ENCODE results near the gene PCDHGA10.
A peak's percentile ranks its signal among the peaks of the same experiment; 100 is the strongest.
"Not testable (repeated sequence)": the region's sequence is repeated elsewhere in the genome, so short reads cannot be mapped to it uniquely, and the experiment has no call there.

Gene PCDHGA10

GRCh38 chr5:141413540-141414069 lies 818 bp downstream of the PCDHGA10 start:
- H3K27ac ChIP-seq (ENCODE audit: low read length) = no peak overlapping the region
- H3K9ac ChIP-seq (ENCODE audit: low read length in 2 of 2) = no peak overlapping the region
- H3K36me3 ChIP-seq (ENCODE audit: control insufficient read depth in 2 of 2, insufficient read depth in 2 of 2, low read length in 2 of 2) = peaks cover 2 to 7% of the 10 kb centered on the region in 2 donors
- no peaks in the 10 kb centered on the region for H3K4me1 ChIP-seq (ENCODE audit: control insufficient read depth, insufficient read depth, low read length)
- H3K9me3 ChIP-seq (ENCODE audit: control insufficient read depth in 2 of 2, low read length in 2 of 2) = peaks cover 32 to 58% of the 10 kb centered on the region in 2 donors
- H3K27me3 ChIP-seq (ENCODE audit: control insufficient read depth in 1 of 2, insufficient read depth in 2 of 2, low read length in 2 of 2) = no peaks in the 10 kb centered on the region
- H3K4me3 ChIP-seq (ENCODE audit: low read length in 2 of 2) = peak overlapping the region; percentile 18 to 47

GRCh38 chr5:141414548-141415274 lies 1.9 kb downstream of the PCDHGA10 start:
- not testable (repeated sequence) for H3K4me1 ChIP-seq (ENCODE audit: control insufficient read depth, insufficient read depth, low read length); H3K27ac ChIP-seq (ENCODE audit: low read length); H3K36me3 ChIP-seq (ENCODE audit: control insufficient read depth in 2 of 2, insufficient read depth in 2 of 2, low read length in 2 of 2); H3K9ac ChIP-seq (ENCODE audit: low read length in 2 of 2); H3K27me3 ChIP-seq (ENCODE audit: control insufficient read depth in 1 of 2, insufficient read depth in 2 of 2, low read length in 2 of 2)
- peak overlapping the region in 1 of 2 donors; percentile 18 for H3K4me3 ChIP-seq (ENCODE audit: low read length in 2 of 2)
- H3K9me3 ChIP-seq (ENCODE audit: control insufficient read depth in 2 of 2, low read length in 2 of 2) = peaks cover 28 to 58% of the 10 kb centered on the region in 2 donors

- H3K27me3 ChIP-seq (ENCODE audit: control insufficient read depth in 1 of 2, insufficient read depth in 2 of 2, low read length in 2 of 2); H3K27ac ChIP-seq (ENCODE audit: low read length); H3K36me3 ChIP-seq (ENCODE audit: control insufficient read depth in 2 of 2, insufficient read depth in 2 of 2, low read length in 2 of 2); H3K9ac ChIP-seq (ENCODE audit: low read length in 2 of 2); H3K4me1 ChIP-seq (ENCODE audit: control insufficient read depth, insufficient read depth, low read length): not testable (repeated sequence)
- peak overlapping the region in 1 of 2 donors; percentile 29 for H3K4me3 ChIP-seq (ENCODE audit: low read length in 2 of 2)
- peaks cover 33 to 57% of the 10 kb centered on the region in 2 donors for H3K9me3 ChIP-seq (ENCODE audit: control insufficient read depth in 2 of 2, low read length in 2 of 2)
Observed at GRCh38 chr5:141415275-141415618, 2.5 kb downstream of the PCDHGA10 start.

GRCh38 chr5:141417494-141418172 lies 4.8 kb downstream of the PCDHGA10 start, which contains the start of gene PCDHGB7:
Gene PCDHGB7, plus strand, starts transcription at chr5:141417677. Its CDS starts 183 bp downstream, at chr5:141417860.
- H3K4me3 ChIP-seq (ENCODE audit: low read length in 2 of 2) = peak within 1 kb of the TSS; percentile 58 to 68
- not testable (repeated sequence) for H3K4me1 ChIP-seq (ENCODE audit: control insufficient read depth, insufficient read depth, low read length); H3K27me3 ChIP-seq (ENCODE audit: control insufficient read depth in 1 of 2, insufficient read depth in 2 of 2, low read length in 2 of 2); H3K27ac ChIP-seq (ENCODE audit: low read length); H3K9ac ChIP-seq (ENCODE audit: low read length in 2 of 2); H3K36me3 ChIP-seq (ENCODE audit: control insufficient read depth in 2 of 2, insufficient read depth in 2 of 2, low read length in 2 of 2)
- H3K9me3 ChIP-seq (ENCODE audit: control insufficient read depth in 2 of 2, low read length in 2 of 2) = peaks cover 34 to 67% of the 10 kb centered on the region in 2 donors

GRCh38 chr5:141419074-141419880 lies 6.5 kb downstream of the PCDHGA10 start:
- Histone ChIP-seq H3K9me3 (ENCODE audit: control insufficient read depth in 2 of 2, low read length in 2 of 2) (peaks cover 27 to 66% of the 10 kb centered on the region in 2 donors), H3K27ac (ENCODE audit: low read length) (no peak overlapping the region), H3K36me3 (ENCODE audit: control insufficient read depth in 2 of 2, insufficient read depth in 2 of 2, low read length in 2 of 2) (peaks cover 2 to 8% of the 10 kb centered on the region in 2 donors), H3K4me1 (ENCODE audit: control insufficient read depth, insufficient read depth, low read length) (peaks cover 3% of the 10 kb centered on the region), H3K4me3 (ENCODE audit: low read length in 2 of 2) (peak overlapping the region; percentile 41 to 68), H3K27me3 (ENCODE audit: control insufficient read depth in 1 of 2, insufficient read depth in 2 of 2, low read length in 2 of 2) (no peaks in the 10 kb centered on the region), H3K9ac (ENCODE audit: low read length in 2 of 2) (no peak overlapping the region)

- H3K36me3 ChIP-seq (ENCODE audit: control insufficient read depth in 2 of 2, insufficient read depth in 2 of 2, low read length in 2 of 2) = peaks cover 3 to 8% of the 10 kb centered on the region in 2 donors
- peaks cover 3% of the 10 kb centered on the region for H3K4me1 ChIP-seq (ENCODE audit: control insufficient read depth, insufficient read depth, low read length)
- no peaks in the 10 kb centered on the region for H3K27me3 ChIP-seq (ENCODE audit: control insufficient read depth in 1 of 2, insufficient read depth in 2 of 2, low read length in 2 of 2)
- H3K9me3 ChIP-seq (ENCODE audit: control insufficient read depth in 2 of 2, low read length in 2 of 2) = peaks cover 34 to 73% of the 10 kb centered on the region in 2 donors
- H3K4me3 ChIP-seq (ENCODE audit: low read length in 2 of 2) = peak within 1 kb of the TSS; percentile 54 to 59
- no peak within 1 kb of the TSS for H3K9ac ChIP-seq (ENCODE audit: low read length in 2 of 2)
- H3K27ac ChIP-seq (ENCODE audit: low read length) = no peak within 1 kb of the TSS
Observed at GRCh38 chr5:141420855-141421488, 8.2 kb downstream of the PCDHGA10 start, which contains the start of gene PCDHGA11. Gene PCDHGA11, plus strand, starts transcription at chr5:141421051. Its CDS starts 177 bp downstream, at chr5:141421228.

- Histone ChIP-seq H3K36me3 (ENCODE audit: control insufficient read depth in 2 of 2, insufficient read depth in 2 of 2, low read length in 2 of 2) (peaks cover 4 to 8% of the 10 kb centered on the region in 2 donors), H3K9ac (ENCODE audit: low read length in 2 of 2) (no peak overlapping the region), H3K27ac (ENCODE audit: low read length) (no peak overlapping the region), H3K4me1 (ENCODE audit: control insufficient read depth, insufficient read depth, low read length) (peaks cover 3% of the 10 kb centered on the region), H3K9me3 (ENCODE audit: control insufficient read depth in 2 of 2, low read length in 2 of 2) (peaks cover 38 to 78% of the 10 kb centered on the region in 2 donors), H3K4me3 (ENCODE audit: low read length in 2 of 2) (peak overlapping the region; percentile 54 to 59), H3K27me3 (ENCODE audit: control insufficient read depth in 1 of 2, insufficient read depth in 2 of 2, low read length in 2 of 2) (no peaks in the 10 kb centered on the region)
Observed at GRCh38 chr5:141421489-141421855, 8.7 kb downstream of the PCDHGA10 start.

- H3K4me1 ChIP-seq (ENCODE audit: control insufficient read depth, insufficient read depth, low read length) = peaks cover 3% of the 10 kb centered on the region
- peaks cover 48 to 89% of the 10 kb centered on the region in 2 donors for H3K9me3 ChIP-seq (ENCODE audit: control insufficient read depth in 2 of 2, low read length in 2 of 2)
- peak overlapping the region; percentile 40 to 59 for H3K4me3 ChIP-seq (ENCODE audit: low read length in 2 of 2)
- no peaks in the 10 kb centered on the region for H3K27me3 ChIP-seq (ENCODE audit: control insufficient read depth in 1 of 2, insufficient read depth in 2 of 2, low read length in 2 of 2)
- H3K36me3 ChIP-seq (ENCODE audit: control insufficient read depth in 2 of 2, insufficient read depth in 2 of 2, low read length in 2 of 2) = peaks cover 4 to 8% of the 10 kb centered on the region in 2 donors
- no peak overlapping the region for H3K9ac ChIP-seq (ENCODE audit: low read length in 2 of 2)
- no peak overlapping the region for H3K27ac ChIP-seq (ENCODE audit: low read length)
Observed at GRCh38 chr5:141422742-141423291, 10.0 kb downstream of the PCDHGA10 start.

- no peak overlapping the region for H3K9ac ChIP-seq (ENCODE audit: low read length in 2 of 2)
- no peak overlapping the region for H3K27ac ChIP-seq (ENCODE audit: low read length)
- no peaks in the 10 kb centered on the region for H3K27me3 ChIP-seq (ENCODE audit: control insufficient read depth in 1 of 2, insufficient read depth in 2 of 2, low read length in 2 of 2)
- H3K36me3 ChIP-seq (ENCODE audit: control insufficient read depth in 2 of 2, insufficient read depth in 2 of 2, low read length in 2 of 2) = peaks cover 0 to 3% of the 10 kb centered on the region in 2 donors
- no peaks in the 10 kb centered on the region for H3K4me1 ChIP-seq (ENCODE audit: control insufficient read depth, insufficient read depth, low read length)
- H3K4me3 ChIP-seq (ENCODE audit: low read length in 2 of 2) = peak overlapping the region; percentile 22 to 48
- H3K9me3 ChIP-seq (ENCODE audit: control insufficient read depth in 2 of 2, low read length in 2 of 2) = peaks cover 27 to 76% of the 10 kb centered on the region in 2 donors
Observed at GRCh38 chr5:141427783-141428426, 15.1 kb downstream of the PCDHGA10 start.

All from stomach smooth muscle (tissue), 2 donors.